GM20000 (cell line): Measurements from ENCODE around the gene RAPGEF4.

ENCODE experiments used
- DNase-seq: peaks from one replicate; pipeline ENCODE4 v3.0.0; 2012; ENCODE audit warnings: low spot score
- CTCF ChIP-seq: IDR thresholded peaks from 2 replicates; pipeline ENCODE4 v1.5.1; 2012; ENCODE audit warnings: mild to moderate bottlenecking, control low read depth; ENCODE audit errors: extremely low read depth, missing control alignments

The RAPGEF4 gene

GRCh38 chr2:173040729-173041128, 305.1 kb downstream of the RAPGEF4 start:
- no peak for TF ChIP-seq CTCF

GRCh38 chr2:173043476-173043875, 307.8 kb downstream of the RAPGEF4 start:
- DNase-seq, result no peak
- TF ChIP-seq CTCF, result no peak

More at GRCh38 chr2:173040729-173041128, 305.1 kb downstream of the RAPGEF4 start:
- DNase-seq, result no peak

- DNase-seq, result no peak
- no peak for TF ChIP-seq CTCF
Measured at GRCh38 chr2:173043897-173044519, 308.4 kb downstream of the RAPGEF4 start.

- TF ChIP-seq CTCF, result no peak
- no peak for DNase-seq
Measured at GRCh38 chr2:173044686-173045085, 309.0 kb downstream of the RAPGEF4 start.

GRCh38 chr2:173045181-173045580, 309.5 kb downstream of the RAPGEF4 start:
- no peak for TF ChIP-seq CTCF
- DNase-seq, result no peak

GRCh38 chr2:173048522-173048896, 312.9 kb downstream of the RAPGEF4 start:
- DNase-seq, result no peak
- no peak for TF ChIP-seq CTCF

- TF ChIP-seq CTCF, result no peak
- DNase-seq, result peak; percentile 22
Measured at GRCh38 chr2:173048897-173049661, 313.4 kb downstream of the RAPGEF4 start.
